ENCODE results near the gene KIFC3.
A peak's percentile ranks its signal among the peaks of the same experiment; 100 is the strongest.

Gene KIFC3

GRCh38 chr16:57764341-57765159, 37.7 kb downstream of the KIFC3 start:
- peak; percentile 94 for DNase-seq (ENCODE audit: low spot score)

- no peak for DNase-seq (ENCODE audit: low spot score)
Observed at GRCh38 chr16:57764006-57764340, 38.3 kb downstream of the KIFC3 start.

- no peak for DNase-seq (ENCODE audit: low spot score)
Observed at GRCh38 chr16:57763285-57764005, 38.8 kb downstream of the KIFC3 start.

- no peak for DNase-seq (ENCODE audit: low spot score)
Observed at GRCh38 chr16:57762365-57763040, 39.8 kb downstream of the KIFC3 start.

GRCh38 chr16:57761957-57762356, 40.3 kb downstream of the KIFC3 start:
- DNase-seq (ENCODE audit: low spot score): no peak

- no peak for DNase-seq (ENCODE audit: low spot score)
Observed at GRCh38 chr16:57761301-57761700, 41.0 kb downstream of the KIFC3 start.

GRCh38 chr16:57760357-57761160, 41.7 kb downstream of the KIFC3 start:
- DNase-seq (ENCODE audit: low spot score): no peak

GRCh38 chr16:57759541-57760356, 42.5 kb downstream of the KIFC3 start:
- no peak for DNase-seq (ENCODE audit: low spot score)

GRCh38 chr16:57759131-57759530, 43.2 kb downstream of the KIFC3 start:
- no peak for DNase-seq (ENCODE audit: low spot score)

- no peak for DNase-seq (ENCODE audit: low spot score)
Observed at GRCh38 chr16:57758331-57759117, 43.8 kb downstream of the KIFC3 start.

- no peak for DNase-seq (ENCODE audit: low spot score)
Observed at GRCh38 chr16:57757883-57758282, 44.4 kb downstream of the KIFC3 start.

- peak; percentile 98 for DNase-seq (ENCODE audit: low spot score)
Observed at GRCh38 chr16:57757326-57757786, 44.9 kb downstream of the KIFC3 start.

- no peak for DNase-seq (ENCODE audit: low spot score)
Observed at GRCh38 chr16:57756424-57757325, 45.6 kb downstream of the KIFC3 start.

- DNase-seq (ENCODE audit: low spot score): no peak
Observed at GRCh38 chr16:57755726-57756423, 46.4 kb downstream of the KIFC3 start.

GRCh38 chr16:57755061-57755684, 47.1 kb downstream of the KIFC3 start:
- DNase-seq (ENCODE audit: low spot score): no peak

- DNase-seq (ENCODE audit: low spot score): no peak
Observed at GRCh38 chr16:57754354-57755060, 47.8 kb downstream of the KIFC3 start.

Data from hepatic stellate cell (primary cell).